ENCODE data around the gene TANK.
"Not testable (repeated sequence)": the region's sequence is repeated elsewhere in the genome, so short reads cannot be mapped to it uniquely, and the experiment has no call there.

The TANK gene

DNA sequence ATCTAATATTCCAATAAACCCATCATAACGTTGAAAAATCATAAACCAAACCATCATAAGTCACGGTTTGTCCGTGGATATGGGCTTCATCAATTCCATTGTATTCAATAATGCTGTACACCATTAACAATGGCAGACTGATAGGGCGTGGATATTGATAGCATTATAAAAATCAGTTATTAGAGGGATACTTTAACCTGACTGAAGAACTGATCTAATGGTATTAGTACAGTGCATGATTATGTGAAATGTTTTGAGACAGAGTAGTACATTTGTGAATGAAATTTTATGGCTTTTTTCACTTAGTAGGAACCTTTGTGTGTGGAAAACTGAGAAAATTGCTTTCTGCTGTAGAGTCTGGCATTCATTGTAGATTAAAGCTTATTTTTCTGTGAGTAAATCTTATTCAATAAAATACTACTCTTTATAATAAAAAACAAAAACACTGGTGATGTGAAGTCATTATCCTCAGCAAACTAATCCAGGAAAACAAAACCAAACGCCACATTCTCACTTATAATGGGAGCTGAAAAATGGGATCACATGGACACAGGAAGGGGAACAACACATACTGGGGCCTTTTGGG is 119.1 kb downstream of the TANK start:
- DNase-seq, result not testable (repeated sequence)

DNA sequence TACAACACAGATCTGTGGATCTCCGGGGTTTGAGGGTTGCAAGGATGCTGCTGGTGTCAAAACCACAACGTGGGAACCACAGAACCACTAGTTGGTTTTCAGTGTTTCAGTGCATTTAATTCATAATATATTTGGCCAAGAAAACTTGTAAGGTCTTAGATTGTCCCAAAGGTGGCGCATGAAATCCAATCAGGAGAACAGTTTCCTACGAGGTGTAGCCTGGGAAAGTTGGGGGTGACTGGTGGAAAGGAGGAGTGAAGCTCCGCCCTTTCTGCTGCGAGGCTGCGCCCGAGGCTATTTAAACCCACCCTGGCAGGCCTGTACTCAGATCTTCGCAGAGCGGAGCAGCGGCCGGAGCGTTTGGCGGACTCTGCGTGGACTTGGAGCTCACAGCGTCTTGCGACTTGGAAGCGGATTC is 120.7 kb downstream of the TANK start:
- peak; percentile 6 for DNase-seq

DNA sequence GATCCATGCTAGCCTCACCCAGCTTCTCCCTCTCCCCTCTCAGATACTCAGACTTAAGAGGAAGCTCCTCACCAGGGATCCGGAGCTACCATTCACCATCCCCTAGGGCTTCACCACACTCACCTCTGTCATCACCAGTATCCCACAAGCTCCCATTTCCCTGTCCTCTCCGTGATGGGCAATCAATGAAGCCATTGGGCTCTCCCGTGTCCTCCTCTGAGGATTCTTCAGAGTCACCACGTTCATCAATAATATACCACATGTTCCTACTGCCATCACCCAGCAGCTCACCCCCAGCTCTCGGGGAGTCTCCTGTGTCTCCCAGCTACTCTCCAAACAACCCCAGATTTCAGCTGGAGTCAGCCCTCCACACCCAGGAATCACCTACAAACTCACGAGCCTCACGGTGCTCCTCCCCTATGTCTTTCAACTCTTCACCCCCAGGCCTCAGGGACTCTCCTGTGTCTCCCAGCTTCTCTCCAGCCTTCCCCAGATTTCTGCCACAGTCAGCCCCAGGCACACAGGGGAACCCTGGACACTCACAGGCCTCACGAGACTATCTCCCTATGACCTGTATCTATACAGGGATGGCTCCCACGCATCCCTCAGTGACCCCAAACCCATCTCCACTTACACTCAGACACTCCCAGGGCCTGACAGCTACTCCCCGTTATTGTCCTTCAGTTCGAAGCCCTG is 121.5 kb downstream of the TANK start:
- not testable (repeated sequence) for DNase-seq

GRCh38 chr2:161282311-161282644 is 122.0 kb downstream of the TANK start:
- not testable (repeated sequence) for DNase-seq

- DNase-seq, result no peak
These were observed 123.7 kb downstream of the TANK start for GRCh38 chr2:161283926-161284325.
